Aorta (tissue), 4 donors: ENCODE measurements around the gene GTF2H3. TPM values are rescaled to one million over a fixed set of nuclear protein-coding genes. Genes with fewer than 3 reads are reported as not detected.

Experiments
- polyA plus RNA-seq, 2 donors: library from polyadenylated mRNA; stranded (reverse); fragments of 200-250 nt; gene quantifications; one replicate each; pipeline ENCODE4 v1.2.3, GENCODE V29; 2013
- total RNA-seq, 2 donors: library from RNA; stranded (reverse); fragmentation: NEBNext Ultra II Directional; extraction: Animal tissue kit (Norgen Biotek cat#: 25700); gene quantifications; one replicate each; pipeline ENCODE4 v1.2.1, GENCODE V29; 2021
- donor health status: healthy with polysubstance abuse.
- donor health status: Bipolar disorder and iron deficiency.
- donor health status: DM: no; HTN: no; CAD: no.
- donor health status: DM: yes; HTN: yes; CAD: no.

GTF2H3 gene
- total and polyA plus RNA-seq, 4 donors: 8.5 to 18.1 (median 13.8) TPM

Other genes starting within 250 kb of the GTF2H3 start
- gene KMT5A, start 249.7 kb upstream of the GTF2H3 start, total RNA-seq: 10 to 100 TPM; 51.9 to 55.9 TPM
- gene KMT5A, start 249.7 kb upstream of the GTF2H3 start, polyA plus RNA-seq: 10 to 100 TPM; 23.7 to 58.1 TPM
- 10 to 100 TPM; 12.6 to 13.7 TPM for gene RILPL2, start 197.1 kb upstream of the GTF2H3 start, total RNA-seq
- gene RILPL2, start 197.1 kb upstream of the GTF2H3 start, polyA plus RNA-seq: 10 to 100 TPM; 19.4 to 25.3 TPM
- gene SNRNP35, start 175.7 kb upstream of the GTF2H3 start, total RNA-seq: 10 to 100 TPM; 23.3 to 28.3 TPM
- 10 to 100 TPM; 35.7 to 72.7 TPM for gene SNRNP35, start 175.7 kb upstream of the GTF2H3 start, polyA plus RNA-seq
- 10 to 100 TPM; 28.8 to 33.3 TPM for gene RILPL1, start 100.1 kb upstream of the GTF2H3 start, total RNA-seq
- gene RILPL1, start 100.1 kb upstream of the GTF2H3 start, polyA plus RNA-seq: 10 to 100 TPM; 18.4 to 50.4 TPM
- 100 to 1,000 TPM; 160 to 193 TPM for gene TMED2, start 49.3 kb upstream of the GTF2H3 start, total RNA-seq
- 100 to 1,000 TPM; 116 to 168 TPM for gene TMED2, start 49.3 kb upstream of the GTF2H3 start, polyA plus RNA-seq
- gene DDX55, start 31.7 kb upstream of the GTF2H3 start, total RNA-seq: 10 to 100 TPM; 13.6 to 18.0 TPM
- 10 to 100 TPM in 1 of 2 donors, 1 to 10 TPM in 1; 7.6 to 15.5 TPM for gene DDX55, start 31.7 kb upstream of the GTF2H3 start, polyA plus RNA-seq
- 10 to 100 TPM; 34.9 to 39.7 TPM for gene EIF2B1, start 143 bp upstream of the GTF2H3 start, total RNA-seq
- gene EIF2B1, start 143 bp upstream of the GTF2H3 start, polyA plus RNA-seq: 10 to 100 TPM; 18.5 to 43.6 TPM
- 10 to 100 TPM in 1 of 2 donors, 1 to 10 TPM in 1; 6.1 to 10.3 TPM for gene TCTN2, start 37.3 kb downstream of the GTF2H3 start, total RNA-seq
- 1 to 10 TPM; 2.3 to 9.0 TPM for gene TCTN2, start 37.3 kb downstream of the GTF2H3 start, polyA plus RNA-seq
- gene ATP6V0A2, start 78.5 kb downstream of the GTF2H3 start, total RNA-seq: 10 to 100 TPM; 26.0 to 30.4 TPM
- 1 to 10 TPM; 2.9 to 8.3 TPM for gene ATP6V0A2, start 78.5 kb downstream of the GTF2H3 start, polyA plus RNA-seq
- gene DNAH10, start 128.5 kb downstream of the GTF2H3 start, total RNA-seq: 1 to 10 TPM in 1 of 2 donors, not detected in 1; 1.0 TPM
- under 1 TPM in 1 of 2 donors, not detected in 1; 0.03 TPM for gene DNAH10, start 128.5 kb downstream of the GTF2H3 start, polyA plus RNA-seq